CD4-positive, alpha-beta T cell treated with Interleukin-4 for 4 hours (primary cell): ENCODE data around the gene TMEM163.

Experiments used
- DNase-seq: peaks from one replicate; pipeline ENCODE4 v3.0.0-alpha.2; 2020

The TMEM163 gene

GRCh38 chr2:134721596-134721995 lies 2.8 kb upstream of the TMEM163 start:
- DNase-seq = no peak

- no peak for DNase-seq
Observed at GRCh38 chr2:134718023-134718816, 580 bp downstream of the TMEM163 start.

DNA sequence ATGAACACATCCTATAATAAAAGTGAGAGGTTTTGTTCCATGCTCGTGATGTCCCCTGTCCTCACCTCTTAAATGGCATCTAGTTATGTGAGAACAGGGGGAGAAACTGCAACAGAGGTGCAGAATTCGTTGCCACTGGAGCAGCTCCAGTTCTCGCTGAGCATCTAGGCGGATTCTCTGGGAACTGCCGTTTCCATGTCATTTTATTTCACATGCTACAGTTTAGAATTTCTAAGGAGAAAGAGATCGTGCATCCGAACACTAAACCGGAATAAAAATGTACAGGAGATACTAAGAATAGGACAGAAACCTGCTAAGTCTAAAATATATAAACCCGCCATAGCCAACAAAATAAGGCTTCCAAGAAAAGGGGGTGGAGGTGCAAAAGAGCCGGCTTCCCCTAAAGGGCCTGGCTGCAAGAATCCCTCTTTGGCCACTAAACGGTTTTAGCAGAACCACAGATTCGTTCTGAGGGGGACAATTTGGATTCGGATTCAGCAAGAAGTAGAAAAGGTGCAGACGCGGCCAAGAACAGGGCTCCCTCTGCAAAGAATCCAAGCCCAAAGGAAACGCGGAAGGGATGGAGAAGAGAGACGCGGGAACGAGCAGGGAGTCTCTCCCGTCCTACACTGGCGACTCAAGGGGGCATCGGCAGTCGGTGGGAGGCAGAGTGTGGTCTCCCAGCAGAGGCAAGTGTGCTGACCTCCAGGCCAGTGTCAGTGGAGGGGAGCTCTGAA lies 1.3 kb downstream of the TMEM163 start:
- no peak for DNase-seq

GRCh38 chr2:134716721-134717243 lies 2.0 kb downstream of the TMEM163 start:
- no peak for DNase-seq

DNA sequence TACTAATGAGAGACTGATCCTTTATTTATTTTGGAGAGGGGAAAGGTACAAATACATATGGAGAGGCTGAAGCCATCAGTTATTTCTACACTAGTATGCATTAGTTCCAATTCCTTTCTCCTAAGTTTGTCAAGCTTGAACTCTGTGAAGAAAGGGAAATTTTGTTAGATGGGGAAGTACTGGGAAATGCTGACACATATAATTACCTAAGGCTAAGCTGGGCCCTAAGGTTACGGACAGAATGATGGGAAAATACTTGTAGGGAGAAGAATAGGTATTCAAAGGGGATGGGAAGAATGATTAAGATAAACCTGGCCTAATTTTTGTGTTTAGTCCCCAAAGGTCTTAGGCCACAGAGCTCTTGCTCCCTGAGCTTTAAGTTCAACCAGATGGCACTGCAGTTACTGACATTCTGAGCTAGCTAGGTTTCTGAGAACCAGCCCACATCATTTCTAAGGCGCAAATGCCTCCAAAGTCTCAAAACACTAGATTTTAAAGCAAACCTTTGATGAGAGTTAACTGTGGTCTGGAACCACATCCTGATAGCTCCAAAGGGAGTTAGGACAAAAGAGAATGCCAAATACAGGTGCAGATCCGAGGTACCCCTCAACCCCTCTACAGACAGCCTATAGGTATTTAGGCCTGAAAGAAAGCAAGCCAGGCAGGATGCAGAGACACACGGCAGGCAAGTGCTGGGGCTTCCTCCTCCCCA lies 2.7 kb downstream of the TMEM163 start:
- no peak for DNase-seq

DNA sequence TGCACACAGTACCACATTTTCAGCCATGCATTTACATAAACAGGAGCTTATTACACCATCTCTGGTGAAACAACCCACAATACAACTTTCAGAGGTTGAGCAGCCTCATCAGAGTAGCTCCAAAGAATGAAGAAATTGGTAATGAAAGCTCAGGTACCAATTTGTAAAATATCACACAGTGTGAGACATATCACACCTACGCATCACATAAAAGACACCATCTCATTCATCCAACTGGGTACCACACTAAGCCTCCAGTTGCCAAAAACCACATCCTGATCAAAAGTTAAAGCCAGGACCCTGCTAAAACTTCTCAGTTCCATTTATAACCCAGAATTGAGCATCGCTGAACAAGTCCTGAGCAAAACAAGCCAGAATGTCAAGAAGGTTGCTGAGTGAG lies 4.6 kb downstream of the TMEM163 start:
- no peak for DNase-seq

GRCh38 chr2:134713606-134714005 lies 5.2 kb downstream of the TMEM163 start:
- DNase-seq = no peak

GRCh38 chr2:134713176-134713575 lies 5.6 kb downstream of the TMEM163 start:
- no peak for DNase-seq

DNA sequence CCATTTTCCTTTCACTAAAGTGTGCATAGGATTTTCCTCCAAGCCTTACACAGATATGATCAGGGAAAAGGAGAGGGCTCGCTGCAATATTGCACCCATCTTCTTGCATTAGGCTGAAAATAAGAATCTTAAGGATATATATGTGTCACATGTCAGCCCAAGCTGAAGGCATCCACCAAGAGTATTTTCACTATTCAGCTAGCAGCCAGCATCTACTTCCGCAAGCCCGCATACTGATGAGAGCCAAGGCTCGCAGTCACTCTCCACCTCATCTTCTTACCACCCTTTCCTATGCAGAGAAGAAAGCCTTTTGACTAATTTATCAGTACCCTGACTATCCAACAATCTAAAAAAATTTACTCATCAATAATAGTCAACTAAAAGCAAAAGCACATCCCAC lies 6.1 kb downstream of the TMEM163 start:
- DNase-seq = no peak

GRCh38 chr2:134712299-134712698 lies 6.5 kb downstream of the TMEM163 start:
- no peak for DNase-seq

DNA sequence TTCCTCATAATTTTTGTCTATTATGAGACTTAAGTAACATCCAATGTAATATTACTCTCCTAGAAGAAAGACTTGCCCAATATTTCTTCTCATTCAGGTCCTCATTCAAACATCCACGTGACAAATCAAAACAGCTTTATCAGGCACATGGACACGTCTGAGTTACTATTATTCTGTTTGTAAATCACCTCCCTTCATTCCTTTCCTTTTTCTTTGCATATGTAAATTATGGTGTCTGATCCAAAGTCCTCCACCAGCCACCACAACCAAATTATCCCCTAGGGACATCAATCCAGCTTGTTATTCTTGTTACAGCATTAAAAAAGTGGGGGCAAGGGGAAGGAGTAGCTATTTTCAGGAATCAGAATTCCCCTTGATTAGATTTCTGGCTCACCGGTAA lies 7.1 kb downstream of the TMEM163 start:
- DNase-seq = no peak

DNA sequence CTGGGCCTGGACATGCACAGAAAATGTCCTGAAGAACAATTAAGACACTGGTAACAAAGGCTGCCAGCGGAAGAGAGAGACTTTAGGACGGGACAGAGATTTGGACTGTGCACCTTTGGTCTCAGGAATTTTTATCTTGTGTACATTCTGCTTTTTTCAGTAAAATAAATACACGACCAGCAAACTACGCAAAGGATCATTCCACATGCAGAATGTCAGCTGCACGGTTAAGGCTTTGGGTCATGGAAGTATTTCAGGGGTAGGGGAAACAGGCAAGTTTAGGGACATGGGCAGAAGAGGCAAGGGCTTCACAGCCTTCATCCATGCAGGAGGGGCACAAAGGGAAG lies 11.5 kb downstream of the TMEM163 start:
- no peak for DNase-seq

- no peak for DNase-seq
Observed at GRCh38 chr2:134706587-134707329, 12.0 kb downstream of the TMEM163 start.

DNA sequence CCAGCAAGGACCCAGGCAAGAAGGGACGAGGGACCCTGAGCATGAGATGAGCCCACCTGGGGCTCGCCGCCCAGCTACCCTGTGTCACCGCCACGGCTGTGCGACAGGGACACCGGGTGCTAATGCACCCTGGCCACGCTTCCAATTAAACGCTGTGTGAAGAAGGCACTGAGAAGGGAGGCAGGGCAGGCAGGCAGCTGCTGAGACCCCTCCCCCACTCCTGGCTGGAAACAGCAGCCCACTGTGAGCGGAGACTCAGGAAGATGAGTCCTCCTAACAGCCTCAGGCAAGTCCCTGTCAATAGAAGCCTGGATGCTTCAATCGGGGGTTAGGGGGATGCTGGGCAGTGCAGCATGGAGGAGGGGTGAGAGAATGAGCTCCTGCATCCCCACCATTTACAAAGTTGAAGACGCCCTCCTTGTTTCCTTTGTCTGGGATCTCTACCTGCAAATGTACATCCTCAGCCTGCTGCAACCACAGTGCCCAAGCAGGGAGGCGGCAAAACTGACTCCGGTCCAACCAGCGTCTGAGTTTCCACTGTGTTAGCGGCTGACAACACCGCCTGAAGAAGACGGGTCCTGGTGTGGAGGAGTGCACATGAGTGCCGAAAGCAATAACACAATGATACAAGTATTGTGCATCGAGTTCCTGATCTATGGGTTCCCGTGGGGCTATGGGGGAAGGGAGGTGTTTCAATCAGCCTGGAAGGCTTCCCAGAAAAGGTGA lies 12.8 kb downstream of the TMEM163 start:
- no peak for DNase-seq

DNA sequence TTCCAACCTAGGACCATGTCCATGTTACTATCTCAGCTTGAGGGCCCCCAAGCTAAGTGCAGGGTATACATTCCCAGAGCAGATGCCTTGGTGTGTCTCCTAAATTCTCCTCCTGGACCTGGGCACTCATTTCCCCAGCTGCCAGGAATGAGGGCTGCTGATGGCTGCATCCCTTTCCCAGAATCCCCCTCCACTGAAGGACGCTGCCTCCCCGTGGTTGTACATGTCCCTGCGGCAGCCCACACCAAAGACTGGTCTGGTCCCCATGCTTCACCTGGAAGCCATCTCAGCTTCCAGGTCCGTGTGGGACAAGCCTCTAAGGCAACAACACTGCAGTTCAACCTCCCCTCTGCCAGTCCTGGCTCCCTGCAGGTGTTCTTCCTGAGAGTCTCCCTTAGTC lies 14.6 kb downstream of the TMEM163 start:
- no peak for DNase-seq

- DNase-seq = no peak
Observed at GRCh38 chr2:134703426-134703825, 15.4 kb downstream of the TMEM163 start.

DNA sequence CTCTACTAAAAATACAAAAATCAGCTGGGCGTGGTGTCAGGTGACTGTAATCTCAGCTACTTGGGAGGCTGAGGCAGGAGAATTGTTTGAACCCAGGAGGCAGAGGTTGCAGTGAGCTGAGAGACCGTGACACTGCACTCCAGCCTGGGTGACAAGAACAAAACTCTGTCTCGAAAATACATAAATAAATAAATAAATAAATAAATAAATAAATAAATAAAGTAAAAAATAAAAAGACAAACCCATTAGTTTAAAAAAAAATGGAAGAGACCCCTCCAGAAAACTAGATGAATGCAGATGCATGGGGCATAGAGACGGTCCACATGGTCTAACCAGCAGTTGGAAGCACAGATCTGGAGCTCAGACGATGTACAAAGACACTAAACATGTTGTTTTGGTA lies 18.1 kb downstream of the TMEM163 start:
- DNase-seq = no peak

DNA sequence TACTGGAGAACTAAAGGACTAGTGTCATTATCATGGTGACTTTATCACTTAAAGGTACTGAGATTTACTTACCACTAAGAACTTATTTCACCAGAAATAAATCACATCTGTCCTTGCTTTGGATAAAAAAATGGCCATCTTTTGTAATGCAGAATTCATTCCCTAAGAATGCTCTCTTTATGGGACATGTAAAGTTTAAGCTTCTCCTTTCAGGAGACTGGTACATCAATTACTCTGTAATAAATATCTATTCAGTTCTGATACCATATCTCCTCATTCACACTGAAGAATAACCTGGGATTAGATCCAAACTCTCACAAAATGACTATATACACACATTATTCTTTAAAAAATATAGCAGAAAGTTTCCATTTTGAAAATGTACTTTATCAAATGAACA lies 24.4 kb downstream of the TMEM163 start:
- DNase-seq = no peak

DNA sequence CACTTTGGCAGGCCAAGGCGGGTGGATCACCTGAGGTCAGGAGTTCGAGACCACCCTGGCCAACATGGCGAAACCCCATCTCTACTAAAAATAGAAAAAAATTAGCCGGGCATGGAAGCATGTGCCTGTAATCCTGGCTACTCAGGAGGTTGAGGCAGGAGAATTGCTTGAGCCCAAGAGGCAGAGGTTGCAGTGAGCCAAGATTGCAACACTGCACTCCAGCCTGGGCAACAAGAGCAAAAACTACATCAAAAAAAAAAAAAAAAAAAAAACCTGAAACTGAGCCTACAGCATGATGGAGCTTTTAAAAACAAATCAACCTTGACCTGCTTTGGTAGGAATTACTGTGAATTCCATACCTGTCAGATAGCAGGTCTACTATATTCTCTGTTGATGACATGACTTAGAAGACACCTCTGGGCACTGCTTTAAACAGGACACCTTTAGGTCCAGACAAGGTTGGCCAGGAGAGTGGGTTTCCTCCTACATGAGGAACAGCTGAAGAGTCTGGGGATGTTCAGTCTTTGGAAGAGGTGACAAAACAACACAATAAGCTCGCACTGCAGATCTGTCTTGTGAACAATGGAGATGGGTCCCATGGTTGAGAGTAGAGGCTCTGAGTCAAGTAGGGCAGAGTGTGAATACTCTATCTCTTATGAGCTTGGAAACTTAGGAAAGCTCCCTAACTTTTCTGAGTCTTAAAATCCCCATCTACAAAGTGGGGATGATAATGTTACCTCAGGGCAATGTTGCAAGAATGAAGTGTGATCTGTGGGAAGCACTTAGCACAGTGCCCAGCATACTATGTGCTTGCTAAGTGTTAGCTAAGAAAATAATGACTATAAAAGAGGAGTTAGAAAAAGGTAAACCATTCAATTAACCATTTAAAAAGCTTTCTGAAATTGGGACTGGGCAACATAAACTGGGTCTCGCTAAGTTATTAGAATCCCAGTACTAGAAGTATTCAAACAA lies 25.2 kb downstream of the TMEM163 start:
- DNase-seq = no peak

- DNase-seq = peak; percentile 31
Observed at GRCh38 chr2:134692499-134692898, 26.3 kb downstream of the TMEM163 start.

DNA sequence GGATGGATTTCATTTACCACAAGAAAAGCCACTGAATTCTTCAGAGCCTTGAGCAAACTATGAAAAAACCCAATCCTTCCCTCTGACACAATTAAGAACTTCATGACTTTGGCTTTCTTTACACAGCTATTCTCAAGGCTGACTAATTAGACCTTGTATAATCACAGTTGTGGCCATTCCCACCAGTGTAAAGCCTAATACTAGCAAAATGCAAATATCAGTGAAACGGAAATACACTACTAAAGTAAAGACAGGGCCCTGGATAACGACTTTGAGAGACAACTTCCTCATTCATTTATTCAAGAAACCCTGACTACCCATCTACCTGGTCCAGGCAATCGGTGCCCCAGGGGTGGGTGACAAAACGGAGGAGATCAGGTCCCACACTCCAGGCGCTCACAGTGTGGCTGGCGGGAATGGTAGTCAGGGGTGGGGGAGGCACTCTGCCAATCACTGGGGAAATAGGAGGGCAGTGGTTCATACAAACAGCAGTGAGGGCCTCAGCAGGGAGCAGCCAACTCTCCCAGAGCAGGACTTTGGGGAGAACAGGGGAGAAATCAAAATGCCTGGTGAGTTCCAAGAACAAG lies 28.1 kb downstream of the TMEM163 start:
- DNase-seq = no peak
